ENCODE data around the gene BMPR1B.

GRCh38 chr4:95080969-95081368 lies 323.2 kb downstream of the BMPR1B start:
- no peak for TF ChIP-seq POLR2A (IDR thresholded peaks at IDR 0.05)
- TF ChIP-seq, protein P1, sequence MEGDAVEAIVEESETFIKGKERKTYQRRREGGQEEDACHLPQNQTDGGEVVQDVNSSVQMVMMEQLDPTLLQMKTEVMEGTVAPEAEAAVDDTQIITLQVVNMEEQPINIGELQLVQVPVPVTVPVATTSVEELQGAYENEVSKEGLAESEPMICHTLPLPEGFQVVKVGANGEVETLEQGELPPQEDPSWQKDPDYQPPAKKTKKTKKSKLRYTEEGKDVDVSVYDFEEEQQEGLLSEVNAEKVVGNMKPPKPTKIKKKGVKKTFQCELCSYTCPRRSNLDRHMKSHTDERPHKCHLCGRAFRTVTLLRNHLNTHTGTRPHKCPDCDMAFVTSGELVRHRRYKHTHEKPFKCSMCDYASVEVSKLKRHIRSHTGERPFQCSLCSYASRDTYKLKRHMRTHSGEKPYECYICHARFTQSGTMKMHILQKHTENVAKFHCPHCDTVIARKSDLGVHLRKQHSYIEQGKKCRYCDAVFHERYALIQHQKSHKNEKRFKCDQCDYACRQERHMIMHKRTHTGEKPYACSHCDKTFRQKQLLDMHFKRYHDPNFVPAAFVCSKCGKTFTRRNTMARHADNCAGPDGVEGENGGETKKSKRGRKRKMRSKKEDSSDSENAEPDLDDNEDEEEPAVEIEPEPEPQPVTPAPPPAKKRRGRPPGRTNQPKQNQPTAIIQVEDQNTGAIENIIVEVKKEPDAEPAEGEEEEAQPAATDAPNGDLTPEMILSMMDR (IDR thresholded peaks at IDR 0.05) = no peak

Measured in right lobe of liver (tissue), 4 donors.